HL-60/S4 treated with retinoic acid at 250 ng/mL for 4 days and 3 days (cell line): Measurements from ENCODE around the gene ZNF8.
"Not testable (repeated sequence)": the region's sequence is repeated elsewhere in the genome, so short reads cannot be mapped to it uniquely, and the experiment has no call there.

Experiments used
- in situ Hi-C: fragments of 300-500 bp; cut with MboI; formaldehyde crosslinking; loops from 2 replicates; pipeline ENCODE4 v1.7.0; 2022; ENCODE audit warnings: low sequenced_read_pairs

Gene ZNF8

DNA sequence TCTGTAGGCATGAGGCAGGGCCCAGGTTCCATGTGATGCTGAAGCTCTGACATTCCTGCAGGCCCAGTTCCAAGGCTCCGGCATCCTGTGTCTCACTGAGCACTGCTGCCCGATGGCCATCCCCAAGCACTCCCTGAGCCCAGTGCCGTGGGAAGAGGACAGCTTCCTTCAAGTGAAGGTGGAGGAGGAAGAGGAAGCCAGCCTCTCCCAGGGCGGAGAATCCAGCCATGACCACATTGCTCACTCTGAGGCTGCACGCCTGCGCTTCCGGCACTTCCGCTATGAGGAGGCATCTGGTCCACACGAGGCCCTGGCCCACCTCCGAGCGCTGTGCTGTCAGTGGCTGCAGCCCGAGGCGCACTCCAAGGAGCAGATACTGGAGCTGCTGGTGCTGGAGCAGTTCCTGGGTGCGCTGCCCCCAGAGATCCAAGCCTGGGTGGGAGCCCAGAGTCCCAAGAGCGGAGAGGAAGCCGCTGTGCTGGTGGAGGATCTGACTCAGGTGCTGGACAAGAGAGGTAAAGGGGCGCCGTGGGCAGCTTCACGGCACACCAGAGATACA, 56.0 kb downstream of the ZNF8 start:
- in situ Hi-C loops = no loop called here

DNA sequence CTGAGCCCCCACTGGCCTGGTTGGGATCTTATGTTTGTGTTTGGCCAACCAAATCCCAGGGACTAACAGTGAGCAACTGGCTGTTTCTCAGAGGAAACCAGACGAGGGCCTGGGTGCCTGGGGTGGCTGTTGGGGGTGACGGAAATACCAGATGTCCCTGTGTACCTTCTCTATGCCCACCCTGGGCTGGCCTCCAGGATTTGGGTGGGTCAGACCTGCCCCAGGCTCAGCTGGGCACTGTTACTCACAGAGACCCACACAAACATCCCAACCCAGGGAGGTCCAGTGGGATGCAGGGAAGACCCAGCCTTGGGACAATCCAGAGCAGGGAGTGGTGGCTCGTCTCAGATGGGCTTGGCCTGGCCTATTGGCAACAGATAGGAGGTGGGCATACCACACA, 56.9 kb downstream of the ZNF8 start:
- in situ Hi-C loops = no loop called here

DNA sequence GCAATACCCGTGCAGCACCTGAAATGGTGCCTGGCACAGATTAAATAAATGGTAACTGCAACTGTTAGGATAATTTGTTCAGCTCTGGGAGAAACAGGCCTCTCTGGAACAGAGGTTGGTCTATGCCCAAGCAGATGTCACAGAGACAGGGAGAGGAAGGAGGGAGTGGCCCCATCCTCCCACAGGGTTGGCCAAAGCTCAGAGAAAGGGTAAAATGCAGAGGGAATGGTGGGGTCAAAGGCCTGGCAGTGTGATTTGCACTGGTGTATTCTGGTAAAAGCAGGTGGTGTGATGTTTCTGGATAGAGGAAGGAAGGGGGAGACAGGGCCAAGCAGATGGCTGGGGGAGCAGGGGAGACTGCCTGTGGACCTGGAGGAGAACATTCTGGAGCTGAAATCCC, 57.5 kb downstream of the ZNF8 start:
- in situ Hi-C loops = no loop called here

DNA sequence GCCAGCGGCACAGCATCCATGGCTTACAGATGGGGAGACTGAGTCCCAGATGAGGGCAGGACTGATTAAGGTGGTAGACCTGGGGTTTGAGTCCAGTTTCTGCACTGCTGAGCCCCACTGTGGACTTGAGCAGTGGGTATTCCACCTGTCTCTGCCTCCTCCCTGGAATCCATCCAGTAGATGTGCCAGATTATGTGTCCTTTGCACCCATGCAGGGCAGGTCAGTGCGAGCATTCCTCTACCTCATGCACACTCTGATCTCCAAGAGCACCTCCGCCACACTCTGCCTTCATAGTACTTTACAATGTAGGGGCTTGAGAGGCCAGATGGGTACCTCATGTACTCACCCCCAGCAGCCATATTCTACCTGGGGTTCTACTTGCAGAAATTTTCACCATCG, 58.1 kb downstream of the ZNF8 start:
- in situ Hi-C loops = no loop called here

DNA sequence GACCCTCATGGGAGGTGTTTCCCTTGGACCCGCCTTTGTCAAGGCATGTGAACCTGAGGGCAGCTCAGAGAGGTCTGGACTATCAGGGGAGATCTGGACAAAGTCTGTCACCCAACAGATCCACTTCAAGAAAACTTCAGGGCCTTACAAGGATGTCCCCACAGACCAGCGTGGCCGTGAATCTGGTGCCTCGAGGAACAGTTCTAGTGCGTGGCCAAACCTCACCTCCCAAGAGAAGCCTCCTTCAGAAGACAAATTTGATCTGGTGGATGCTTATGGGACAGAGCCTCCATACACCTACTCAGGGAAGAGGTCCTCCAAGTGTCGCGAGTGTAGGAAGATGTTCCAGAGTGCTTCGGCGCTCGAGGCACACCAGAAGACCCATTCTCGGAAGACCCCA, 59.6 kb downstream of the ZNF8 start:
- in situ Hi-C loops = no loop called here

DNA sequence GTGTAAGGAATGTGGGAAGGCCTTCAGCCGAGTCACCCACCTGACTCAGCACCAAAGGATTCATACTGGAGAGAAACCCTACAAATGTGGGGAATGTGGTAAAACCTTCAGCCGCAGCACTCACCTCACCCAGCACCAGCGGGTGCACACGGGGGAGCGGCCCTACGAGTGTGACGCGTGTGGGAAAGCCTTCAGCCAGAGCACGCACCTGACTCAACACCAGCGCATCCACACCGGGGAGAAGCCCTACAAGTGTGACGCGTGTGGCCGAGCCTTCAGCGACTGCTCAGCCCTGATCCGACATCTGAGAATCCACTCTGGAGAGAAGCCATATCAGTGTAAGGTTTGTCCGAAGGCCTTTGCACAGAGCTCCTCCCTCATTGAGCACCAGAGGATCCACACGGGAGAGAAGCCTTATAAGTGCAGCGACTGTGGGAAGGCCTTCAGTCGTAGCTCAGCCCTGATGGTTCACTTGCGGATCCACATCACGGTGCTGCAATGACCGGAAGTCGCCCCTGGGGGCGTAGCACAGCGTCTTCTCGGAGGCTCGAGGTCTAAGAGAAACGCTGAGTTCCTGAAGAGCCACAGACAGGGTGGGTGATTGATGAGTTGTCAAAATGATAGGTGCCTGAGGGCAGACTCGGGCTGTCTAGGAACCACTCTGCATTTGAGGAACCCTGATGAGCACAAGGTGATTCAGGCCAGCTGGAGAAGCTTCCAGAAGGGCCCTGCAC, 60.2 kb downstream of the ZNF8 start:
- in situ Hi-C loops = no loop called here

DNA sequence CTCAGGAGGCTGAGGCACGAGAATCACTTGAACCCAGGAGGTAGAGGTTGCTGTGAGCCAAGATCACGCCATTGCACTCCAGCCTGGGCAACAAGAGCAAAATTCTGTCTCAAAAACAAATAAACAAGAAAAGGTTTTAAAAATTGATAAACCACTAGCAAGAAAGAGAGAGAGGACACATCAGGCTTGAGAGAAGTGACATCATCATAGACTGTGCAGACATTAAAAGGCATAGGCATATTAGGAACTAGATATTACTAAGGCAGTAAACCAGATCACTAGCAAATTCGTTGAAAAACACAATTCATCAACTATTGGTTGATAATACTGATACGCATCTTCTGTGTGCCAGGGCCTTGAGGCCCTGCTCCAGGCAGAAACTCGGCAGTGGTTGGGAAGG, 66.8 kb downstream of the ZNF8 start:
- in situ Hi-C loops = no loop called here

DNA sequence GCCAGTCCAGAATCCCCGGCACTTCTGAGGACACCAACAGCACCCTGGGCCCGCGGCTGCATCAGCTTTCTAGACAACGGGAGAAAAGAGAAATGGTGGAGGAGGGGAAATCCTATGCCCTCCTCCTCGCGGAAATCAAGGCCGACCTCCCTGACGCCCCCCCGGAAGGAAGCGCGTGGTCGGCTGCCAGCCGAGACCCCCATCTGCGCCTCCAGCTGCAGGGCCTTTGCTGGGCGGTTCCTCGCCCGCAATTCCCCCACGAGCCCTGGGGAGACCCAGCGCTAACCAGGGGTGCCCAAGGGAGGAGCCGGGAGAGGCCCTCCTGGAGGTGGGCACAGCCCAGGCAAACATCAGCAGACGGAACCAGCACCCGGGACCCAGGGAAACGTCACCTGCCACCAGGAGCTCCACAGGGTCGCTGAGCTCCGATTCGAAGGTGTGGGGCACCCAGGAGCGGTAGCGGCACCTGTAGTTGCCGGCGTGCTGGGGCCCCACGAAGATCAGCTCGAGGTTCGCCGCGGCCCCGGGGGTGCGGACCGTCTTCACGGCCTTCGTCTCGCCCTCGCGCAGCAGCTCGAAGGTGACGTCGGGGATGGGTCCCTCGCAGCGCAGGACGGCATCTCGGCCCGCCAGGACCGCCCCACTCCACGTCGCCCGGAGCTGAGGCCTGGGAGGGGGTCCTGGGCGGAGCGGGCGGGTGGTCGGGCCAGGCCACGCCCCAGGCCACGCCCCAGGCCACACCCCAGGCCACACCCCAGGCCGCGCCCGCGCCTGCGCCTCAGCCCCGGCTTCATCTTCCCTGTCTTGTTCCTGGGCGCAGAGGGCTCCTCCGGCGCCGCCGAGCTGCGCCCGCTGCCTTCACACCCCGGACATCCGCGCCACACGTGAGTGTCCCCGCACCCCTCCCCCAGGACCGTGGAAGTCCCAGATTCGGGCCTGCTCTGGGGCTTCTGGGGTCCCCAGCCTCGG, 68.5 kb downstream of the ZNF8 start:
- in situ Hi-C loops = no loop called here

- in situ Hi-C loops = not testable (repeated sequence)
Measured at GRCh38 chr19:58348080-58348479, 69.3 kb downstream of the ZNF8 start.

DNA sequence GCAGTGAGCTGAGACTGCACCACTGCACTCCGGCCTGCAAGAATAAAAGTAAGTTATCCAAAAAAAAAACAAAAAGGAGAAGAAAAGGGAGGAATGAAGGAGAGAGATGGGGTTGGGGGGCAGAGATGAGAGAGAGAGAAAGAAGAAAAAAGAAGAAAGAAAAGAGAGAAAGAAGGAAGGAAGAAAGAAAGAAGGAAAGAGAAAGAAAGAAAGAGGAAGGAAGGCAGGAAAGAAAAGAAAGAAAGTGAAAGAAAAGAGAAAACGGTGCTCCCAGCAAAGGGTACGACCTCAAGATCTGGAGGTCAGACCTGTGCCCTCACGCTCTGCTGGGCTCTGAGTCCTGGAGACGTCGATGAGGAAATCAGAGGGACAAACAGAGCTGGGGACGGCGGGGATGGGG, 70.8 kb downstream of the ZNF8 start:
- in situ Hi-C loops = no loop called here

DNA sequence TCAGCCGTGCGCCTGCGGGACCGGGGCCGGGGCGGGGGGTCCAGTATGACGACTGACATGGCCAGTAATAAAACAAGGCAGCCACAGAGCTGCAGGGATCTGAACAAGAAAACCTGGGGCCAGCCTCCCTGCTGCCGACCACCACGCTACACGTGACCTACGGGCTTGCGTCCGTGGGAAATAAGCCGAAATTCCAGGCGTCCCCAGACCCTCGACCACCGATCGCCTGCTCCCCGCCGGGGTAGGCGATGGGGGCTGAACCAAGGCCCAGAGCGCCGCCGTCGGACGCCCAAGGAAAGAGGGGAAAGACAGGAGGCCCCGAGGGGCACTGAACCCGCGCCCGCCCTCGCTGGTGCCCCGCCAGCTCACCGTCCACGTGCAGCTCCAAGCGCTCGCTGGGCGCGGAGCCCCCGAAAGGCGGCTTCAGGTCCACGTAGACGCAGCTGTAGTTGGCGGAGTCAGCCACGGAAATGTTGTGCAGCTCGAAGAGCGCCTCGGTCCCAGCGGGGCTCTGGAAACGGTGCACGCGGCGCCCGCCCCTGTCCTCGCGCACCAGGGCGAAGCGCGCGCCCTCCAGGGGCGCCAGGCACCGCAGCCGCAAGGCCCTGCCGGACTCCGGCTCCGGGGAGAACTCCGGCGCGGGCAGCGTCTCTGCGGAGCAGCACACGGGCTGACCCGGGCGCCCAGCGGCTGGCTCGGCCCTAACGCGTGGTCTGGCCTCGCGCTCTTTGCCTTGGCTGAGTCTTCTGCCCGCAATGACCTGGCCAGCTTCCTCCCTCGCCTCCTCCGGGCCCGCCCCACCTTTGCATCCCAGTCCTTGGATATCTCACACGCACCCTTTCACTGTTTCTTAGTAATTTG, 71.5 kb downstream of the ZNF8 start:
- in situ Hi-C loops = no loop called here

GRCh38 chr19:58350871-58351557, 72.3 kb downstream of the ZNF8 start:
- in situ Hi-C loops = no loop called here

DNA sequence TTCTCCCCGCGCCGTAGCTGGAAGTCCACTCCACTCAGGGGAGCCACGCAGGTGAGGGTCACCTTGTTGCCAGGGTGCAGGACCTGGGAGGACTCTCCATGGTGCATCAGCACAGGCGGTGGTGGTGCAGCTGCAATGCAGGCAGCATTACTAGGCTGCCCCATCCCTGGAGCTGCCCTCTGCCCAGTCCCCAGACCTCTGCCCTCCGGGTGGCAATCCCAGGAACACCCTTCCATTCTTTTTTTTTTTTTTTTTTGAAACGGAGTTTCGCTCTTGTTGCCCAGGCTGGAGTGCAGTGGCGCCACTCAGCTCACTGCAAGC, 72.8 kb downstream of the ZNF8 start:
- in situ Hi-C loops = no loop called here

DNA sequence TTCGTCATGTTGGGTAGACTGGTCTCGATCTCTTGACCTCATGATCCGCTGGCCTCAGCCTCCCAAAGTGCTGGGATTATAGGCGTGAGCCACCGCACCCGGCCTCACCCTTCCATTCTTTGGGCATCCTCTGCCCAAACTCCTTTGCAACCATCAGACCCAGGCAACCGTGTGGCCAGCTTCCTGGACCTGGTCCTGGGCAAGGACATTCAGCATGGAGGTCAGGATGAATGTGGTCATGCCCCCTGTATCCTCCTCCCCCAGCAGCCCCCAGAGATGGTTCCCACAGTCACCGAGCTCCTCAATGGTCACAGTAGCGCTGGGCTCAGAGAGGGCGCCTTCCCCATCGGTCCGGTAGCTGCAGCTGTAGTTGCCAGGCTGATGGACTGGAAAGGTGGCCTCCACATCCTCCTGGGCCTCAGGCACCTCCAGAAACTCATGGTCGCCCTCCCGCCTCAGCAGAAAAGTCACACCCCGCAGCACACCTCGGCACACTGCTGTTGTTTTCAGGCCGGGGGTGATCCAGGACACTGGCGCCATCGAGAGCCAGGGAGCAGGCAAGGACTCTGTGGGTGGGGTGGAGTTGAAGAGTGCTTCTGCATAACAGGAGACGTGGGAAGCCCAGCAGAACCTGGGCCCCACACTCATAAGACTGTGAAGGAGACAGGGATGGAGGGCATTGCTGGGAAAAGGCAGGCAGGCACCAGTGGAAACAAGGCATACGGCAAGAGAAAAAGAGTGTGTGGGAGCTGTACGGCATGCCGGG, 73.4 kb downstream of the ZNF8 start:
- in situ Hi-C loops = no loop called here
